Stimulated activated CD4-positive, alpha-beta T cell treated with anti-CD3 and anti-CD28 coated beads, Interleukin-4, amount 100 ng/mL, for 1 hour (primary cell): Measurements from ENCODE around the gene CHD5.

Experiments
- DNase-seq: peaks from one replicate; pipeline ENCODE4 v3.0.0-alpha.2; 2020

Gene CHD5

DNA sequence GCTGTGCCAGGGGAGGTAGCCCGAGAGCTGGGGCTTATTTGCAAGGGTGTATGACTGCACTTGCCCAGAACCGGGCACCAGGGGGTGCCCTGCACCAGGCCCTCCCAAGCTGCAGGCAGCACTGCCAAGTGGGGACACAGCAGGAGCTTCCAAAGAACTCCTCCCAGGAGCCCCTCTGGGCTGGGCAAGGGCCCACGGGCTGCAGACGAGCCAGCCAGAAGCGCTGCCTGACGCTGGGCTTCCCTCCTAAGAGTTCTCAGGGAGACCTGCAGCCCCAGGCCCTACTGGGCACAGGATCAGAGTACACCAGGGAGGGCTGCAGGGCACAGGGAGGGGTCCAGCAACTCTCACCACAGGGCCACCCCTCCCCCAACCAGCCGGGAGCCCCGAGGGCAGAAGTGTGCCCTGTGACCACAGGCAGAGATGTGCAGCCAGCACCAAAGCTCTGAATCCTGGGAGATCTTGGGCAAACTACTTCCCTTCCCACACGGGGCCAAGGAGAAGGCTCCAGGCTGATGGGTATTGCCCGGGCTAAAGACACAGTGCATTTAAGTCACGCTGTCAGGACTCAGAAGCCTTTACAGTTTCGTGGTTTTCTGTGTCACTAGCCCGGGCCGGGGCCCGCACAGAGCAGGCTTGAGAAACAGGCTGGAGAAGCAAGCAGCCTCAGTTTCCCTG lies 71.0 kb downstream of the CHD5 start:
- peak; percentile 42 for DNase-seq

DNA sequence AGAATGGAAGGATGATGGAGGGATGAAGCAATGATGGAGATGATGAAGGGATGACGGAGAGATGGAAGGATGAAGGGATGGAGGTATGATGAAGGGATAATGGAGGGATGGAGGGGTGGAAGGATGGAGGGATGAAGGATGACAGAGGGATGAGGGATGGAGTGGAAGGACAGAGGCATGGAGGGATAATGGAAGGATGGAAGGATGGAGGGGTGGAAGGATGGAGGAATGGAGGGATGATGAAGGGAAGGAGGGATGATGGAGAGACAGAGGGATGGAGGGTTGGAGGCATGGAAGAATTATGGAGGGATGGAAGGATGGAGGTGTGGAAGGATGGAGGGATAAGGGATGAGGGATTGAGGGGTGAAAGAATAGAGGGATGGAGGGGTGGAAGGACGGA lies 71.6 kb downstream of the CHD5 start:
- no peak for DNase-seq

DNA sequence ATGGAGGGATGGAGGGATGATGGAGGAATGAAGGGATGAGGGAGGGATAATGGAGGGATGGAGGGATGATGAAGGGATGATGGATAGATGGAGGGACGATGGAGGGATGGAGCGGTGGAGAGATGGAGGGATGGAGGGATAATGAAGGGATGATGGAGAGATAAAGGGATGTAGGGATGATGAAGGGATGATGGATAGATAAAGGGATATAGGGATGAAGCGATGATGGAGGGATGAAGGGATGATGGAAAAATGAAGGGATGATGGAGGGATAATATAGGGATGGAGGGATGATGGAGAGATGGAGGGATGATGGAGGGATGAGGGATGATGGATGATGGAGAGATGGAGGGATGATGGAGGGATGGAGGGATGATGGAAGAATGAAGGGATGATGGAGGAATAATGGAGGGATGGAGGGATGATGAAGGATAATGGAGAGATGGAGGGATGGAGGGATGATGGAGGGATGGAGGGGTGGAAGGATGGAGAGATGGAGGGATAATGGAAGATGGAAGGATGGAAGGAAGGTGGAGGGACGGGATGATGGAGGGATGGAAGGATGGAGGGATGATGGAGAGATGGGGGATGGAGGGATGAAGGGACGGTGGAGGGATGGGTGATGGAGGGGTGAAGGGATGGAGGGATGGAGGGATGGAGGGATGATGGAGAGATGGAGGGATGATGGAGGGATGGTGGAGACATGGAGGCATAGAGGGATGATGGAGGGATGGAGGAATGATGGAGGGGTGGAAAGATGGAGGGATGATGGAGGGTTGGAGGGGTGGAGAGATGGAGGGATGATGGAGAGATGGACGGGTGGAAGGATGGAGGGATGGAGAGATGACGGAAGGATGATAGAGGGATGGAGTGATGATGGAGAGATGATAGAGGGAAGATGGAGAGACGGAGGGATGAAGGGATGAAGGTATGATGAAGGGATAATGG lies 72.4 kb downstream of the CHD5 start:
- DNase-seq, result no peak

DNA sequence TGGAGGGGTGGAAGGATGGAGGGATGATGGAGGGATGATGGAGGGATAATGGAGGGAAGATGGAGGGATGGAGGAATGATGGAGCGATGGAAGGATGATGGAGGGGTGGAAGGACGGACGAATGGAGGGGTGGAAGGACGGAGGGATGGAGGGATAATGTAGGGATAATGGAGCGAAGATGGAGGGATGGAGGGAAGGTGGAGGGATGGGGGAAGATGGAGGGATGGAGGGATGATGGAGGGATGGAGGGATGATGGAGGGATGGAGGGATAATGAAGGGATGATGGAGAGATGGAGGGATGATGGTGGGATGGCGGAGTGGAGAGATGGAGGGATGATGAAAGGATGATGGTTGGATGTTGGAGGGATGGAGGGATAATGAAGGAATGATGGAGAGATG lies 73.1 kb downstream of the CHD5 start:
- no peak for DNase-seq

DNA sequence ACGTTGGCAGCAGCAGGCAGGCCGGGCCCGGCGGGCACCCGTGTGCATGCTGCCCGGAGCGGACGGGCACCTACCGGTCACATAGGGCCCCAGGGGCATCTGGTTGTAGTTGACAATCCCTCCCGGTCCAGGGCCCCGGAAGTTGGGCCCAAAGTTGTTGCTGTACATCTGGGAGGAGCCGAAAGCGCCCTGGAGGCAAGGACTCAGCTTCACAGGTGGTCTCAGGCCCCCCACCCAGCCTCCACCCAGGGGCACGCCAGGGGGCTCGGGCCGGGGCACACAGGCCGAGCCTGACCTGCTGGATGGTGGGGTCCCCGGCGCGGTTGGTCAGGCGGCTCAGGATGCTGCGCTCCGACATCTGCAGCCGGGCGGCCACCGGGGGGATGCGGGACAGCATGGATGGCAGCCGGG lies 73.8 kb downstream of the CHD5 start:
- no peak for DNase-seq

- DNase-seq, result no peak
Measured at GRCh38 chr1:6105763-6106162, 74.4 kb downstream of the CHD5 start.

GRCh38 chr1:6105218-6105679 lies 74.9 kb downstream of the CHD5 start:
- DNase-seq, result no peak

GRCh38 chr1:6104631-6105030 lies 75.5 kb downstream of the CHD5 start:
- DNase-seq, result no peak

DNA sequence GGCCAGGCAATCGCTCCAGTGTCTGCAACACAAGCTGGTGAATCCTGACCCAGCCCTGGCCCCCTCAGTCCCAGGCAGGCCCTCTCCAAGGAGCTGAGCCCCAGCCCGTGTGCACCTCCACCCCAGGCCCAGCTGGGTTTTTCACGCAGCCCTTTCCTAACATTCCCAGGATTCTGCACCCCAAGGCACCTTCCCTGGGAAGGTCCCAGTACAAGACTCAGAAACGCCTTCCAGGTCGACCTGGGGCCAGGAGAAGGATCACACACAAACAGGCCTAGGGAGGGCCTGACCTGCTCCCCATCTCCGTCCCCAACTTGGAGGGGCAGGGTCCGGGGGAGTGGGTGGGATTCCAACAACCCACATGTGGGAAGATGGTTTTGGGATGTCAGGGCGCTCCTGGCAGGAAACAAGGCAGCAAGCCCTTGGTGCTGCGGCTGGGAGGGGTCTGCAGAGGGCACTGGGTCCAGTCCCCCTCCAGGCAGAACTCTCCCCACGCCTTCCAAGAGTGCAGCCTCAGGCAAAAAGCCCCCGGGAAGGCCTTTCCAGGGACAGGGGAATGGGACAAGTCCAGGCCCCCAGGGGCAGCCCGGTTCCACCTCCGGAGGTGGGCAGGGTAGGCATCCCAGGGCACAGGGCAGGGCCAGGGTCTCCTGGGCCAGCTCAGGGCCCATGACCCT lies 76.1 kb downstream of the CHD5 start:
- no peak for DNase-seq

- DNase-seq, result no peak
Measured at GRCh38 chr1:6103111-6103853, 76.8 kb downstream of the CHD5 start.

DNA sequence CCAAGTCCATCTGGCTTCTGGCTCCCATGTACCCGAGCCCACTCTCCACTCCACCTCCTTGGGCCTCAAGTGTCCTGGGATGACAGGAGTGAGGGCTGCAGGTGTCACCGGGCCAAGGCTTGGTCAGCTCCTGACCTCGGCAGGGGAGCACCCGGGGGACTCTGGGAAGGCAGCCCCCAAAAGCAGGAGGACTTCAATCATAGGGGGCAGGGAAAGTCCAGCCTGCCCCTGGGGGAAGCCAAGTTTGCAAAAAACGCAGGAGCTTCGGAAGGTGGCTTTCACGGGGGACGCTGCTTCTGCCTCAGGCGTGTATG lies 77.6 kb downstream of the CHD5 start:
- no peak for DNase-seq

DNA sequence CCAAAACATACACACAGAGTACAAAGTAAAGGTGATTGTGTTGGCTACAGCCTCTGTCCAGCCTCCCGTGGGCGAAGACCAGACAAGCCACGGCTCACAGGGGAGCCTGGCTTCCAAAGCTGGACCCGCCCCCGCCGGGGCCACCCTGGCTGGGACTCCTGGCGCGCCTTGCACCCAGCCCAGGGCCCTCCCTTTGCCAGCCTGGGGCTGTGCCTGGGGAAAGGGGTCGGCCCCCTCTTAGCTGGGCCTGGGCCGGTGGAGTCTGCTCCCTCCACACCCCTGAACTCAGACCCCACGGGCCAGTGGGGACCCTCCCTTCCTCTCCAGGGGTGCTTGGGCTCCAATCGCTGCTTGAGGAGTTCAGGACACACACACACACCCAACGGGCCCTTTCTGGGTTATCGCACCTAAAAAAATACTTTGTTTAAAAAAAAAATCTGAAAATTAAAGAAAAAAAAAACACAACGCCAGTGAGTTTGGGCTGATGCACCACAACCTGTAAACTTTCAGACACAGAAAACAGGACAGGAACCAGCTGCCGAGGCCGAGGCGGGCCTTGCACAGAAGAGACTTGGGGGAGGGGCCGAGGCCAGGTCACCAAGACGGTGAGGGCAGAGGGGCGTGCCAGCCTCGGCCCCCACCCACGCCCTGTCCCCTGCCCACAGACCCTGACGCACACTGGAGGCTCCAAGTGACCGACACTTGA lies 78.1 kb downstream of the CHD5 start:
- DNase-seq, result no peak

DNA sequence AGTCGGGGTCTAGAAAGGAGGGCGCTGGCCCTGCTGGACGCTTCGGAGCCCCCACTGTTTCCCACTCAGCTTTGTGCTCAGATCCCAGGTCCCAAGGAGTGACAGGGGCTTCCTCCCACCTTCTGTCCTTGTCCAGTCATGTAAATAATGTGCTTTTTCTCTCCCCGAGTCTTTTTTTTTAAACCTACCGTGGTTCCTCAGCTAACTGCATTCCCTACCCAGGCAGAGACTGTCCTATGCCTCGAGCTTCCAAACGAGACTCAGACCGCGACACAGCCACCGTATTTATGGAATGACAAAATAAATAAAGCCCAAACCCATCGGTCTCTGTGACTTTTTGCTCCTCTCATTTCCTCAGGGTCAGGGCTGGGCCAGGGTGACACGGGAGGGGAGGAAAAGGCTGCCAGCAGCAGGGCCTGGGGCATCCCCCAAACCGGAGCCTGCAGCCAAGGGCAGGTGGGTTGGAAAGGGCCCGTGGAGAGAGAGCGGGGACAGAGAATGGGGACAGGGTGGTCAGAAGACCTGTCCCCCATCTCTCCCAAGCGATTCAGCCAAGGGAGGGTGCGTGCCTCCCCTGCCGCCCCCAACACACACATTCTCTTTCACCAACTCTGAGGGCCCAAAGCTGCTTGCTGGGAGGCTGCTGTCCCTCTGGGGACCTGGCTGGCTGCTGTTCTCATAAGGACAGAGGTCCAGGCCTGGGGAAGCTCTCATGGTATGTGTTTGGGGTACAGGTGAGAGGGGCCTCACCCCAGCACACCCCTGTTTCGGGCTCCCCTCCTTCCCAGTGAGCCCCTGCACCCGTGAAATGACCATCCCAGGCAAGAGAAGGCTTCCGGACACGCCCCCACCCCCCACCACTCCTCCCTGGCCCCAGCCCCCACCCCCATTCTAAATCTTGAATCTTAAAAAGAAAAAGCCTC lies 79.0 kb downstream of the CHD5 start:
- DNase-seq, result peak; percentile 26

- DNase-seq, result no peak
Measured at GRCh38 chr1:6099787-6100765, 80.0 kb downstream of the CHD5 start.

GRCh38 chr1:6099297-6099696 lies 80.8 kb downstream of the CHD5 start:
- DNase-seq, result no peak

GRCh38 chr1:6098303-6099215 lies 81.6 kb downstream of the CHD5 start:
- no peak for DNase-seq

DNA sequence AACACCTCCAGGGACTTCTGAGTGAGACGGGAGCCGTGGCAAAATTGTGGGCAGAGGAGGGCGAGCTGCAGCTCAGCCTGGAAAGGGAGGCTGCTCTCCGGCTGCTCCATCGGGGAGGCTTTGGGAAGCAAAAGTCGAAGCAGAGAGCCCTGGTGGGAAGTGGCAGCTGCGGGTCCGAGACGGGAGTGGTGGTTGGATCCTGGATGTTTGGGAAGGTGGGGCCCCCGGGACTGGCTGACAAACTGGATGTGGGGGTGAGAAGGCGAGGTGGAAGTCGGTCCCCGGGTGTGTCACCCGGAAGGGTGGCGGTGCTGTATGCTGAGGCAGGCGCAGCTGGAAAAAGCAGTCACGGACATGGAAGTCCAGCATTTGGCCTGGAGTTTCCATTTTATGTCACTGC lies 82.3 kb downstream of the CHD5 start:
- DNase-seq, result no peak

DNA sequence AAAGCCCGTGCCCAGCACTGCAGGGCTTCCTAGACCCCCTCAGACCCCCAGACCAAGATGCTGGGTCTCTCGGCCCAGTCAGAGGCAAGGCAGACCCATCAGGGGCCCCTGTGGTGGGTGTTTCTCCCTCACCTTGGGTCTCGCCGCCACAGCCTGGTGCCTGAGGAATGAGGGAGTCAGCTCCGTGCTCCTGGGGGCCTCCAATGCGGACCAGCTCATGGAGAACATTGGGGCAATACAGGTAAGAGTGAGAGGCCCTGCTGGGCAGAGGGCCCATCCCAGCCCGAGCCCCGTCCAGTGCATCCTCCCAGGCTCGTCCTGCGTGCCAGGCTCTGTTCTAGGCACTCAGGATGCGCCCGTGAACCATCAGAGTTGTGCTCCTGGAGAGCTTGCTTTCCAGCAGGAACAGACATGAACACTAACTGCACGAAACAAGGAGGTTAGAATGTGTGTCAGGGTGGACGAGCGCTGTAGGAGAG lies 83.0 kb downstream of the CHD5 start:
- DNase-seq, result no peak
